SK-N-SH (cell line): ENCODE measurements around the gene DDIT3. TPM values are rescaled to one million over a fixed set of nuclear protein-coding genes. Genes with fewer than 3 reads are reported as not detected.

Experiments used
- CTCF ChIA-PET: fragments of 300-600, 350-600 bp; formaldehyde crosslinking; extraction: SDS; loops from one replicate; lab custom pipeline; 2021; lab: Yijun Ruan, JAX
- POLR2A ChIA-PET: fragments of 350-600 bp; sonication (Branson Sonifier 250); formaldehyde crosslinking; extraction: SDS; loops from one replicate; lab custom pipeline; 2020; ENCODE audit warnings: antibody characterized with exemption, inconsistent platforms; lab: Yijun Ruan, JAX
- DNase-seq: peaks from one replicate; pipeline ENCODE4 v3.0.0; 2012
- H2AFZ ChIP-seq: fragments of 200-600 bp; sonication (generic); 2 replicates; pipeline ENCODE4 v1.8.1; 2016; ENCODE audit warnings: antibody characterized with exemption, mild to moderate bottlenecking, low read depth
- H3F3A ChIP-seq: fragments of 200-600 bp; sonication (generic); replicated peaks from 2 replicates; pipeline ENCODE3; 2016; ENCODE audit warnings: antibody characterized with exemption, mild to moderate bottlenecking; ENCODE audit not compliant: insufficient read depth
- H3K27ac ChIP-seq, 2 experiments: fragments of 200-500 bp in 1 of 2; fragments of 200-600 bp in 1 of 2; sonication (Bioruptor generic) in 1 of 2; sonication (generic), shearing (Covaris generic) in 1 of 2; 2 replicates each; pipeline versions ENCODE4 v1.5.1 to v1.6.1; 2014 to 2016; ENCODE audit warnings: low read depth in 2 of 2, inconsistent platforms in 1 of 2, low read length in 1 of 2, mild to moderate bottlenecking in 1 of 2, mixed read lengths in 1 of 2
- H3K27me3 ChIP-seq: fragments of 200-600 bp; sonication (generic), shearing (Covaris generic); 2 replicates; pipeline ENCODE4 v1.6.1; 2016; ENCODE audit warnings: mixed run types; ENCODE audit not compliant: insufficient read depth
- H3K36me3 ChIP-seq, 2 experiments: fragments of 200-500 bp in 1 of 2; fragments of 200-600 bp in 1 of 2; sonication (Bioruptor generic) in 1 of 2; sonication (generic) in 1 of 2; replicated peaks in 1 of 2; 2 replicates each; pipeline versions ENCODE3 to v1.5.1; 2014 to 2016; ENCODE audit warnings: low read length in 1 of 2, mild to moderate bottlenecking in 1 of 2; ENCODE audit not compliant: insufficient read depth in 2 of 2, control insufficient read depth in 1 of 2
- H3K4me1 ChIP-seq, 2 experiments: fragments of 200-500 bp in 1 of 2; fragments of 200-600 bp in 1 of 2; sonication (Bioruptor generic) in 1 of 2; sonication (generic), shearing (Covaris generic) in 1 of 2; 2 replicates each; pipeline versions ENCODE4 v1.5.1 to v1.6.1; 2014 to 2016; ENCODE audit warnings: low read depth in 1 of 2, low read length in 1 of 2, mixed run types in 1 of 2; ENCODE audit not compliant: insufficient read depth in 2 of 2, control insufficient read depth in 1 of 2
- H3K4me2 ChIP-seq: fragments of 200-600 bp; sonication (generic), shearing (Covaris generic); 2 replicates; pipeline ENCODE4 v1.6.1; 2017; ENCODE audit warnings: mixed run types
- H3K4me3 ChIP-seq, 2 experiments: fragments of 200-500 bp in 1 of 2; fragments of 200-600 bp in 1 of 2; sonication (Bioruptor generic) in 1 of 2; sonication (generic), shearing (Covaris generic) in 1 of 2; 2 replicates each; pipeline versions ENCODE4 v1.5.1 to v1.8.1; 2014 to 2016; ENCODE audit warnings: low read depth in 2 of 2, inconsistent platforms in 1 of 2, low read length in 1 of 2, mild to moderate bottlenecking in 1 of 2, mixed read lengths in 1 of 2, moderate library complexity in 1 of 2
- H3K79me2 ChIP-seq: fragments of 200-600 bp; sonication (generic); 2 replicates; pipeline ENCODE4 v1.8.1; 2017; ENCODE audit warnings: mild to moderate bottlenecking; ENCODE audit not compliant: insufficient read depth
- H3K9ac ChIP-seq: fragments of 200-600 bp; sonication (generic); 2 replicates; pipeline ENCODE4 v1.6.1; 2017; ENCODE audit warnings: mixed run types
- H3K9me2 ChIP-seq: fragments of 200-600 bp; sonication (generic); 2 replicates; pipeline ENCODE4 v1.6.1; 2017; ENCODE audit warnings: mixed run types
- H3K9me3 ChIP-seq: fragments of 200-600 bp; sonication (generic); 2 replicates; pipeline ENCODE4 v1.6.1; 2017; ENCODE audit warnings: mixed run types, mild to moderate bottlenecking, moderate library complexity
- H4K20me1 ChIP-seq: fragments of 200-600 bp; sonication (generic); 2 replicates; pipeline ENCODE4 v1.6.1; 2017; ENCODE audit warnings: mild to moderate bottlenecking, mixed run types; ENCODE audit not compliant: insufficient read depth
- CHD2 ChIP-seq: fragments of 150-350 bp; IDR thresholded peaks from 2 replicates; pipeline ENCODE4 v1.6.1; 2018; ENCODE audit warnings: low read length; ENCODE audit not compliant: partially characterized antibody
- EZH2phosphoT487 ChIP-seq: fragments of 200-600 bp; sonication (generic); IDR thresholded peaks from 2 replicates; pipeline ENCODE4 v1.6.1; 2017; ENCODE audit warnings: low read depth, mixed run types, mild to moderate bottlenecking, antibody characterized with exemption, moderate library complexity, borderline replicate concordance
- GABPA ChIP-seq: IDR thresholded peaks from 2 replicates; pipeline ENCODE4 v1.4.0; 2012; ENCODE audit warnings: low read depth, mild to moderate bottlenecking
- IRF3 ChIP-seq: fragments of 150-350 bp; IDR thresholded peaks from 2 replicates; pipeline ENCODE4 v1.6.1; 2016; ENCODE audit warnings: mild to moderate bottlenecking, low read depth, low read length
- RAD21 ChIP-seq: IDR thresholded peaks from 2 replicates; pipeline ENCODE4 v1.6.1; 2012; ENCODE audit warnings: mild to moderate bottlenecking, low read length
- REST ChIP-seq: IDR thresholded peaks from 2 replicates; pipeline ENCODE4 v1.6.1; 2012; ENCODE audit warnings: mild to moderate bottlenecking, low read depth, low read length, moderate library complexity
- SMC3 ChIP-seq: IDR thresholded peaks from 2 replicates; pipeline ENCODE4 v1.6.1; 2012; ENCODE audit warnings: low read depth, low read length, improper control_type of control experiment
- TCF12 ChIP-seq: IDR thresholded peaks from 2 replicates; pipeline ENCODE4 v1.4.0; 2012
- USF1 ChIP-seq: IDR thresholded peaks from 2 replicates; pipeline ENCODE4 v1.4.0; 2012; ENCODE audit warnings: low read depth, borderline replicate concordance
- WGBS: methylation state at CpG from one replicate; pipeline ENCODE4 v1.1.6; 2017; ENCODE audit warnings: low lambda C conversion rate; 5-methylcytosine and 5-hydroxymethylcytosine counted together
- polyA plus RNA-seq, 3 experiments: library from polyadenylated mRNA; depleted of rRNA; stranded (reverse); fragments of >200 nt; gene quantifications; 2 replicates each; pipeline ENCODE4 v1.2.3, GENCODE V29; 2012

The DDIT3 gene
- polyA plus RNA-seq, 1 of the 3 experiments (the other 2 are of a cell fraction), result 26.3 TPM

- peak overlapping the region in 1 of 2 experiments; percentile 18; a peak in 2 of 4 replicates for H3K27ac ChIP-seq
- ChIA-PET POLR2A (interaction anchor here (1.8 kb wide), 1 partner anchor 9 kb away, joined by 5 read pairs; no protein-coding TSS in a partner anchor), CTCF (interaction anchor here (1.3 to 1.5 kb wide), 2 partner anchors 11 to 104 kb away, joined by 3 to 4 read pairs; partner anchors contain the start of gene B4GALNT1)
- peaks cover 19% of the 10 kb centered on the region for H3K79me2 ChIP-seq
- no peak overlapping the region for H3K4me3 ChIP-seq
- H3F3A ChIP-seq, result peaks cover 12% of the 10 kb centered on the region
- no peak overlapping the region for H3K9ac ChIP-seq
- H3K4me2 ChIP-seq, result no peak overlapping the region
- H3K9me2 ChIP-seq, result no peaks in the 10 kb centered on the region
- H3K4me1 ChIP-seq, result peaks cover 2 to 11% of the 10 kb centered on the region in 2 experiments
- 83% methylated on average over 8 of the region's 10 CpGs for WGBS
- peaks cover 4% of the 10 kb centered on the region; the same call in 1 of the 2 replicates for H4K20me1 ChIP-seq
- no peak overlapping the region for H2AFZ ChIP-seq
- no peak for DNase-seq
- no peaks in the 10 kb centered on the region for H3K27me3 ChIP-seq
- H3K36me3 ChIP-seq, result peaks cover 46 to 91% of the 10 kb centered on the region in 2 experiments
- H3K9me3 ChIP-seq, result no peaks in the 10 kb centered on the region
- no peak for TF ChIP-seq CHD2
- TF ChIP-seq IRF3, result no peak
- no peak for TF ChIP-seq EZH2phosphoT487
- no peak for TF ChIP-seq RAD21
- TF ChIP-seq GABPA, result no peak
- no peak for TF ChIP-seq TCF12
- no peak for TF ChIP-seq REST
- no peak for TF ChIP-seq USF1
- TF ChIP-seq SMC3, result no peak
Observed at GRCh38 chr12:57528831-57529555, 8.7 kb upstream of the DDIT3 start.
